GM21367 (cell line): ENCODE measurements around the gene ZNF524.
"Not testable (repeated sequence)": the region's sequence is repeated elsewhere in the genome, so short reads cannot be mapped to it uniquely, and the experiment has no call there.

Experiments used
- ATAC-seq: cut with Tn5 transposase; IDR thresholded peaks from one replicate; pipeline ENCODE4 v1.9.1; 2021; ENCODE audit not compliant: unreplicated experiment

ZNF524 gene, protein sequence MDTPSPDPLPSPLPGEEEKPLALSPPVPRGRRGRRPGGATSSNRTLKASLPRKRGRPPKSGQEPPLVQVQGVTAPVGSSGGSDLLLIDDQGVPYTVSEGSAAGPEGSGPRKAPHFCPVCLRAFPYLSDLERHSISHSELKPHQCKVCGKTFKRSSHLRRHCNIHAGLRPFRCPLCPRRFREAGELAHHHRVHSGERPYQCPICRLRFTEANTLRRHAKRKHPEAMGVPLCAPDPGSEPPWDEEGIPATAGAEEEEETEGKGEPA

DNA sequence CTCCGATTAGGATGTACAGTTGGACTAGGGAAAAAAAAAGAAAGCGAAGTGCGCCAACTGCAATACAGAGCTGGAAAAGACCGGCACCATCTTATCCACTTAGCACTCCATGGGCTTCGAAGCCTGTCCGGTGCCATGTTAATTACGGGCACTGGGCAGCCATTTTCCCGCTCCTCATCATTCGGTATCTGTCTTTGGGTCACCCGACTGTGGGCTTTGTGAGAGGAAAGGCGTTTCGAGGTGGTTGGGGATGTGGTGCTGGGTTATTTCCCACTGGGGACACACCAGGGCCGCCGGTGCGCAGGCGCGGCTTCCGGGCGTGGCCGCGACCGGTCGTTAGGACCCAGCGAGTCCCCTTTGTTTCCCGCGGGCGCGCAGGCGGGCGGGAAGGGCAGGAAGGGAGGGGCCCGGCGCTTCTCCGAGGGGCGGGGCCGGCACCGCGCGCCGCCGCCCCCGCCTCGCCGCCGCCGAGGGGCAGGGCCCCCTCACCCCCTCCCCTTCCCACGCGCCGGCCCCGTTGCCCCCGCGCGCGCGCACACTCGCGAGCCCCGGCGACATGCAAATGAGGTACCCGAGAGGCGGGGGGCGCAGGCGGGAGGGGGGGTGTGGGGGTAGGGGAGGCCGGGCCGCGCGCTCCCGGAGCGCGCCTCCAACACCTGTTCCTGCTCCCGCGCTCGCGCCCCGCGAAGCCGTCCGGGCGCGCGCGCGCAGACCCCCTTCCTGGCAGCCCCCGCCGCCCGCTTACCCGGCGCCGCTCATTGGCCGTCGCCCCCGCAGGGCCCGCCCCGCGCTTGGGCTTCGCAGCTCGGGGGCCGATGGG is at the start of gene ZNF524:
Gene ZNF524, plus strand, starts transcription at position 447 of the 820 bp plus-strand sequence. CDS start 1,825 bp downstream, outside the sequence.
- peak; percentile 29 for ATAC-seq

DNA sequence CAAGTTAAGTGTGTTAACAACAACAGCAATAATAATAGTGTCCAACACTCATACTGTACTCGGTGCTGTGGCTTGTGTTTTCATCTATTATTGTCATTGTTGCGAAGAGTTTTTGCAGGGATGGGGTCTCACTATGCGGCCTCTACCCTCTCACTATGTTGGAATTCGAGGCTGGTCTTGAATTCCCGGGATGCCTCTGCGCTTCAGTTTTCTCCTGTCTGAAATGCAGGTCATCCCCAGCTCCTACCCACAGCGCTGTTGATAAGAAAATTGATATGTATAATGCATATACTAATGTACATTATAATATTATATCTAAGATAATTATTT is 49.8 kb upstream of the ZNF524 start:
- no peak for ATAC-seq

DNA sequence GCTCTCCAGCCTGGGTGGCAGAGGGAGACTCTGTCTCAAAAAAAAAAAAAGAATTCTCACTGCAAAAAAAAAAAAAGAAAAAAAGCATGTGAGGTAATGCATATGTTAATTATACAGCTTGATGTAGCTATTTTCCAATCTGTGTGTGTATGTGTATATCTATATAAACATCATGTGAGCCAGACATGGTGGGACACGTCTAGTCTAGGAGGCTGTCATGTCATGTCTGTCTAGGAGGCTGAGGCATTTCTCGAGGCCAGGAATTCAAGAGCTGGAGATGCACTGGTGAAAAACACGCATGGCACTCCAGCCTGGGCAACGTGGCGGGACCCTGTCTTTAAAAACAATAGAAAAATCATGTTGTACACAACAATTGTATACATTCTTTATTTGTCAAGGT is 47.9 kb upstream of the ZNF524 start:
- ATAC-seq = no peak

DNA sequence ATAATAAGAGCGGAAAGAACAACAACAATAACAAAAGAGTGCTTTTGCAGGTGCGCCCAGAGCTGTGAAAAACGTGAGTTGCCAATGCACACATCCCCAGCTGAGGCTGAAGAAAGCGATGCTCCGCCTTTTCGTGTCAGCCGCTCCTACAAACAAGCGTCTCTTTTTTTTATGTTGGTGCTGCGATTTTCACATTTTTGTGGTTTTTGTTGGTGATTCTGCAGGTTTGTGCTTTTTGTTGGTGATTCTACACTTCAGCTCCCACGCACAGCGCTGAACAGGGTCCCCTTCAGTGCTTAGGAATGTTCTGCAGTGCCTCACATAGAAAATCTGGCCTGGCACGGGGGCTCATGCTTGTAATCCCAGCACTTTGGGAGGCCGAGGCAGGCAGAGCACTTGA is 47.5 kb upstream of the ZNF524 start:
- ATAC-seq = no peak

DNA sequence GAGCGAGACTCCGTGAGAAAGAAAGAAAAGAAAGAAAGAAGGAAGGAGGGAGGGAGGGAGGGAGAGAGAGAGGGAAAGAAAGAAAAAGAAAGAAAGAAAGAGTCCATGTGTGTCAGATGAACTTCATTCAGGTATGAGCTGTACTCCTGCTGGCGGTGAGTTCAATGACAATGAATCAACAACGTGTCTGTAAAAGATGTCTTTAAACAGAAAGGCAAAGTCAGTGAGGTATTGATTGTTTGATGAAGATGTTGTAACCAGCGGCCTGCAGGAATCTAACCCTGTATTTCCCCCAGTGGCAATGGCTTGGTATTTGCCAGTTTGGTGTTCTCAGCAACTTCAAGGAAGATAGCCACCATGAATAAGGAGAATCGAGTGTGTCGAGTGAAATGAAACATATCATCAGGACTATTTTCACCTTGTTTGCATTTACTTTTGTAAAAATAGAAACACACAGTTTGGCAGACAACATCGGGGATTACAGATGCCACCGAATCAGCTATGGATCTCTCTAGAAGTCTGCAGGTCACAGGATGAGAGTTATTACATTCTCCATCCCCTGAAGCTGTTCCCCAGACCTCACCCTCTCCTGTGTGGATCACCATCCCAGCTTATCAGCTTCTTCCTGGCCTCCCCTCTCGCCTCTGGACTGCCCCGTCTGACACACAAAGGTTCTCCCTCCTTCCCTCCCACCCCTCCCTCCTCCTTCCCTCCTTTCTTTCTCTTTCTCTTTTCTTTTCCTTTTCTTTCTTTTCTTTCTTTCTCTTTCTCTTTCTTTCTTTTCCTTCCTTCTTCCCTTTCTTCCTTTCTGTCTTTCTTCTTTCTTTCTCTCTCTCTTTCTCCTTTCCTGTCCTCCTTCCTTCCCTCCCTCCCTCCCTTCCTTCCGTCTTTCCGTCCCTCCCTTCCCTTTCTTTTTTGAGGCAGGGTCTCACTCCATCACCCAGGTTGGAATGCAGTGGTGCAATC is 46.6 kb upstream of the ZNF524 start:
- ATAC-seq = no peak

DNA sequence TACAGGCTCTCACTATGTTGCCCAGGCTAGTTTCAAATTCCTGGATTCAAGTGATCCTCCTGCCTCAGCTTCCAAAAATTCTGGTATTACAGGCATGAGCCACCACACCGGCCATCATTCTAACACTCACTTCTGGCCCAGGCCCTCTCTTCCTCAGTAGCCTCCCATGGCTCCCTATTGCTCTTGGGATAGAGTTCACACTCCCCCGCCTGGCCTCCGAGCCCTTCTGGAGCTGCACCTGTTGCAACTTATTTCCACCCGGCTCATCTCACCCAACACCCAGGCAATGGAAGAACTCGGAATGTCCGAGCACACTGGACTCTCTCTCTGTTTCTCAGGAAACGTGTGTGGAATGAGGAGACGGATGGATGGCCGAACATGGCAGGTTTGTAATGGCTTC is 45.8 kb upstream of the ZNF524 start:
- ATAC-seq = no peak

DNA sequence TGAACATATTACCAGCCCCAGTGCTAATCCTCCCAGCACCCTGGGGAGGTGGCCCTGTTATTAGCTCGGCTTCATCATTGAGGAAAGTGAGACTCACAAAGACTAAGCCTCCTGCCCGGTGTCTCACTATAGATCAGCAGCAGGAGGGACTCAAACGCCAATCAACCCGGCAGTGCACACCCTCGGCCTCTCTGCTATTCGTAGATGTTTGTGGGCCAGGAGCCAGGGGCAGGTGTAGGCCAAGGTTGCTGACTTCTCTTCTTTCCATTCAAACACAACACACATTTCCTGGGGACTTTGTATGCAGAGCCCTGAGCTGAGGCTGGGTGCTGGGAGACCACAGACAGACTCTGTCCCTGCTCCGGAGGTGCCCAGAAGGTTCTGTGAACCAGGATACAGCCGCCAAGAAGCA is 45.3 kb upstream of the ZNF524 start:
- ATAC-seq = no peak

DNA sequence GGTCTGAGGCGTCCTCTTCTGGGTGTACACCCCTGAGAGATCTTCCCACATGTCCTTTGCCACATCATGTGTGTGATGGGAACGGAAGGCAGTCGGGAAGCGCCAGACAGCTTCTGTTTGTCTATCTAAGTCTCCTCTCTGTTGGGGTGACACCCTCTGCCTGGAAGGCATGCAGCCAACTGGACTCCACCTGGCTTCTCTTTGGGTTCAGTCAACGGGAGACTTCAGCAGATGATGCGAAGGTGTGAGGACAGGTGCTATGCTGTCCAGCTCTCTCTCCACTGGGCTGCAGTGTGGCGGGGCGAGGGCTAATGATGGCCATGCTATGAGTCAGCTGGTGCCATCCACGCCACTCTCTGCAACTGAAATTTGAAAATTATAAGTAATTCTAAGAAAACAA is 40.4 kb upstream of the ZNF524 start:
- ATAC-seq = no peak

DNA sequence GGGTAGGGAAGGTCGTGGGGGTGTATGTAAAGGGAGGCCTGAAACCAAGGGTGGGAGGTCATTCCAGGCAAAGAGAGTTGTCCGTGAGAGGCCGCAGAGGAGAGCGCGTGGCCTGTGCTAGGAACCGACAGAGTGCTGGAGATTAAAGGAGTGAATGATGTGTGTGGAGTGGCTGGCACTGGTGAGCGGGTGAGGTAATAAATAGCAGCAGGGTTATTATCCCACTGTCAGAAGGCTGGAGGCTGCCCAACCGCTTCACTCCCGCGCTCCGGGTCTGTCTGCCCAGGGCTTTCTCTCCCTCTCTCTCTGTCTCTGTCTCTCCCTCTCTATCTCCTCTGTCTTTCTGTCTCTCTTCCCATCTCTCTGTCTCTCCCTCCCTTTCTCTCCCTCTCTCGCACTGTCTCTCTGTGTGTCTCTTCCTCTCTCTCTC is 36.8 kb upstream of the ZNF524 start:
- no peak for ATAC-seq

DNA sequence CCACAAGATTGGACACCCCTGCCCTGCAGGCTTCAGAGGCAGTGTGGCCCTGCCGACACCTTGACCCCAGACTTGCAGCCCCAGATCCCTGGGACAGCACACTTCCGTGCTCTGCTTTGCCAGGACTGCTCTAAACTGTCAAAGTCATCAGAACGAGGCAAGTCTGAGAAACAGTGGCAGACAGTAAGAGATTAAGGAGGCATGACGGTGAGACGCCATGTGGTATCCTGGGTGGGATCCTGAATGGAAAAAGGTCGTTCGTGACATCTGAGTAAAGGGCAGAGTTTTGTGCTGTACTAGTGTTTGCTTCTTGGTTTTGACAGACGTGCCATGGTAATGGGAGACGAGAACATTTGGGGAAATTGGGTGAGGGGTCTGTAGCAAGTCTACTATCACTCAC is 33.3 kb upstream of the ZNF524 start:
- no peak for ATAC-seq

DNA sequence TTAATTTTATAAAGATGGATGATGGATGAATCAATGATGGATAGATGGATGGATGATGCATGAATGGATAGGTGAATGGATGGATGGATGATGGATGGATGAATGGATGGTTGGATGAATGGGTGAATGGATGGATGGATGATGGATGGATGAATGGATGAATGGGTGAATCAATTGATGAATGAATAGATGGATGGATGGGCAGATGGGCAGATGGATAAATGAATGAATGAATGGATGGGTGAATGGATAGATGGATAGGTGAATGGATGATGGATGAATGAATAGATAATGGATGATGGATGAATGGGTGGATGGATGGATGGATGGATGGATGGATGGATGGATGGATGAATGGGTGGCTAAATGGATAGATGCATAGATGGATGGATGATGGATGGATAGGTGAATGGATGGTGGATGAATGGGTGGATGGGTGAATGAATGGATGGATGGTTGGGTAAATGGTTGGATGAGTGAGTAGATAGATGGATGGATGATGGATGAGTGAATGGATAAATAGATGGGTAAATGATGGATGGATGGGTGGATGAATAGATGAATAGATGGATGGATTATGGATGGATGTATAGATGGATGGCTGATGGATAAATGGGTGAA is 32.3 kb upstream of the ZNF524 start:
- ATAC-seq = no peak

DNA sequence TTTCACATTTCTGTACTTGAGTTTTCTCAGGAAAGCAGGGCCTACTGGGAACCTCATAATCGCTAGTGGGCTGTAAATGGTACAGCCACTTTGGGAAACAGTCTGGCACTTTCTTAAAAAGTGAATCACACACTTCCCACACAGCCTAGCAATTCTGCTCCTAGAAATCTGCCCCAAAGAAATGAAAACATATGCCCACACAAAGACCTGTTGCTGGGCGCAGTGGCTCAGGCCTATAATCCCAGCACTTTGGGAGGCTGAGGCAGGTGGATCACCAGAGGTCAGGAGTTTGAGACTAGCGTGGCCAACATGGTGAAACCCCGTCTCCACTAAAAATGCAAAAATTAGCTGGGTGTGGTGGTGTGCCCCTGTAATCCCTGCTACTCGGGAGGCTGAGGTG is 30.6 kb upstream of the ZNF524 start:
- not testable (repeated sequence) for ATAC-seq

DNA sequence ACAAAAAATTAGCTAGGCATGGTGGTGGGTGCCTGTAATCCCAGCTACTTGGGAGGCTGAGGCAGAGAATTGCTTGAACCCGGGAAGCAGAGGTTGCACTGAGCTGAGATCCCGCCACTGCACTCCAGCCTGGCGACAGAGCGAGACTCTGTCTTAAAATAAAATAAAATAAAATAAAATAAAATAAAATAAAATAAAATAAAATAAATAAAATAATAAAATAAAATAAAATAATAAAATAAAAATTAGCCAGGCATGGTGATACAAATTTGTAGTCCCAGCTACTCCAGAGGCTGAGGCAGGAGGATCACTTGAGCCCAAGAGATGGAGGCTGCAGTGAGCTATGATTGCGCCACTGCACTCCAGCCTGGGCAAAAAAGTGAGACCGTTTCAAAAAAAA is 26.2 kb upstream of the ZNF524 start:
- not testable (repeated sequence) for ATAC-seq

DNA sequence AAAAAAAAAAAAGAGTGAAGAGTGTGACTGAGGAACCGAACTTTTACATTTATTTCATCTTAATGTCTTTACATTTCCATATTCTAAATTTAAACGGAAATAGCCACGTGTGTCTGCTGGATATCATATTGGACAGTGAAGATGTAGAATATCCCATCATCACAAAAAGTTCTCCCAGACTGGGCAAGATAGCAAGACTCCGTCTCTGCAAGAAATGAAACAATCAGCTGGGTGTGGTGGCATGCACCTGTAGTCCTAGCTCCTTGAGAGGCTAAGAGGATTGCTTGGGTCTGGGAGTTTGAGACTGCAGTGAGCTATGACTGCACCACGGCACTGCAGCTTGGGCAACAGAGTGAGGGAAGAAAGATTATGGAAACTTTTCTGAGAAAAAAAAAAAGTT is 23.3 kb upstream of the ZNF524 start:
- ATAC-seq = no peak

DNA sequence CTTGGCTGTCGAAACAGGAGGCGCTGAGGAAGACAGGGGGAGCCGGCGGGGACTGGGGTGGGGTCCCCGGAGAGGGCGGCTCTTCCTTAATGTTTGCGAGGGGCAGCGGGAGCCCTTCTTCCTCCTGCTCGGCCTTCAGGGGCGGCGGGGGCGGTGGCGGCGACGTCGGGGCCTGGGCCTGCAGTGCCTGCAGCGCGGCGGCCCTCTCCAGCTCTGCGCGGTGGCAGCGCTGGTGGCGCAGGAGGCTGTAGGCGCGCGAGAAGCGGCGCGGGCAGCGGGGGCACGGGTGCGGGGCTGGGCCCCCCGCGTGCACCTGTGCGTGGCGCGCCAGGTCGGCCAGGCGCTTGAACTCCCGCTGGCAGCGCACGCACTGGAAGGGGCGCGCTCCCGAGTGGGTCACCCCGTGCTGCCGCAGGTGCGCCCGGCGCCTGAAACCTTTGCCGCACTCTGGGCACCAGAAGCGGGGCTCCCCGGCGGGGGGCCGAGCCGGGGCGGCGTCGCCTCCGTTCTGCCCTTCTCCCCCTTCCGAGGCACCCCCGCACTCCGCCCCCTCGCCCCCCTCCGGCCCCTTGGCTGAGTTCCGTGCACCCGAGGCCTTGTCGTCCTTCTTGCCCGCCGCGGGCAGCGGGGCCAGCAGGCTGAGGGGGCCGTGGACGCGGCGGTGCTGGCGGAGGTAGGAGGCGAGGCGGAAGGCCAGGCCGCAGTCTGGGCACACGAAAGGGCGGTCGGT is 21.9 kb upstream of the ZNF524 start:
- ATAC-seq = no peak

DNA sequence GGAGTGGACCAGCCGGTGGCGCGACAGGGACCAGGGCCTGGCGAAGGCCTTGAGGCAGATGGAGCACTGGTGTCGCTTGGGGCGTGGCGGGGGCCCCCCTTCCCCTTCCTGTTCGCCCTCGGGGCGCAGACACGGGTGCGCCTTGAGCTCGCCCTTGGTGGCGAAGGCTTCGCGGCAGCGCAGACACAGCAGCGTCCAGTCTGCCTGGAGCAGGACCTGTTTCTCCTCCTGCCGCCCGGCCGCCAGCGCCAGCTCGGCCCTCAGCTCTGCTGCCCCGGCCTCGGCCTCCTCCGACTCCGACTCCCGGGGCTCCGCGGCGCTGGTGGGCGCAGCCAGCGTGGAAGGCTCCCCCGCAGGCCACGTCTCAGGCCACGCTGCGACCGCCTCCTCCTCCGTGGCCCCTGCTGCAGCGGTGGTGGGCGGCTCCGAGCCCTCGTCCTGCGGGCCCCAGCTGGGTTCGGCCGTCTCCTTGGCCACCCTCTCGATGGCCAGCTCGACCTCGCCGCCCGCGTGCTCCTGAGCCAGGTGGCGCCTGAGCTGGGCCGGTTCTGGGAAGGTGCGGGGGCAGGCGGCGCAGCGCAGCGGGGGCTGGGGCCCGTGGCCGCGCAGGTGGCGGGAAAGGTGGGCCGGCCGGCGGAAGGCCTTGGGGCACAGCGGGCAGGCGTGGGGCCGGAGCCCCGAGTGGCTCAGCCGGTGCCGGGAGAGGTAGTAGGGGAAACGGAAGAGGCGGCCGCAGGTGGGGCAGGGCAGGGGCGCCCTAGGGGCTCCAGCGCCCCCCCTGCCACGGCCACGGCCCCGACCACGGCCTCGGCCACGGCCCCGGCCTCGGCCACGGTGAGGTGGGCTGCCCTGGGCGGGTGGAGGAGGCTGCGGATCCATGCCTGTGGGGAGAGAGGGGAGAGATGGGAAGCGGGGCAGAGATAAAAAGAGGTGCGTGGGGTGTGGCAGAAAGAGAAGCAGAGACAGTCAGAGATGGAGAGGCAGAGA is 21.0 kb upstream of the ZNF524 start:
- ATAC-seq = no peak

DNA sequence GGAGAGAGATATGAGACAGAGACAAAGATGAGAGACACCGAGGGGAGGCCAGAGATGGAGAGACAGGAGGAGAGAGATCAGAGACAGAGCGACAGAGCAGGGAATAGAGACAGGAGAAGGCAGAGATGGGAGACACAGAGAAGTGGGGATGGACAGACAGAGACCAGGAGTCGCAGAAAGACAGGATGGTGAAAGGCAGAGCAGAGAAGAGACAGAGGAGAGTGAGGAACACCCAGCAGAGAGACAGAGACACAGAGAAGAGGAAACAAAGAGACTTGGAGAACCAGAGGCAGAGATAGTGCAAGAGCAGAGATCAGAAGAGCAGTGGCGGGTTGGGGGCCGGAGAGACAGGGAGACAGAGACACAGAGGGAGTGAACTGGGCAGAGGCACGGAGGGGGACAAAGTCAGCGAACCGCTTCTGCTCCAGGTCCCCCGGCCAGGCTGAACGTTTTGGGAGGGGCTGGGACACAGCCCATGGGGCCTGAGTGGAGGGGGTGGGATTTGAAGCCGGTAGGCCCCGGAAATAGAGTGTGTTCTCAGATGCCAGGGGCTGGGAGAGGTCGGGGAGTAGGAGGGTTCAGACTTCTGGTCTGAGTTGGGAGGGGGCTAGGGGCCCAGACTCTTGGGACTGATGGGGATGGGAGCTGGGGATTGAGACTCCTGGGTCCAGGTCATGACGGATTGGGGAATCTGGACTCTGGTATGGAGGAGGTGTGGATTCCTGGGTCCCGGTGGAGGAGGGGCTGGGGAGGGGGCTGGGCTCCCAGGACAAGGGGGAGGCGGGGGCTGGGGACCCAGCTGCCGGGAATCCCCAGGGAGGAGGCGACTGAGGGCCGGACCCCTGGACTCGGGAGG is 20.1 kb upstream of the ZNF524 start:
- no peak for ATAC-seq

DNA sequence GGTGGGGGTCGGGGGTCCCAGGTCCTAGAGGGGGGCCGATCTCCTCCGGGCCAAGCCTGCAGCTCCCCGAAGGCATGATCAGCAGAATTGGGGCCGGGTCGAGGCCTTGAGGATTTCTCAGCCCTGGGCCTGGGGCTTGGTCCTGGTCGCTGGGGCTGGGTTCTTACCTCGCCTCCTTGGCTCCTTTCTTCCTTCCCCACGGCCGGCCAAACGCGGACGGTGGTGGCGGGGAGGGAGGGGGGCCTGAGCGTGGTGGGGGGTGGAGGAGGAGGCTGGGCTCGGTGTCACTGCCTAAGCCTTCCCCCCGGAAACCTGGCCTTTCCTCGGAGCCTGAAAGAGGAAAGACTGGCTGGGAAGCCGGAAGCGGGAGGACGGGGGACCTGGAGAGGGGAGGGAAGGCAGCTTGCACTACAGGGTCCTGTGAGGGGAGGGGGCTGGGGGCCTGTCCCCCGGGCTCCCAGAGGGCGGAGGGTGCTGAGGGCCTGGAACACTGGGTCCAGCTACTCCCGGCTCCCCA is 19.4 kb upstream of the ZNF524 start, which contains the start of gene ZNF579:
Gene ZNF579, minus strand, starts transcription at position 221 of the 517 bp plus-strand sequence. CDS start 1,209 bp downstream, outside the sequence.
- no peak for ATAC-seq
